ENCODE data around the gene ECM2. TPM values are rescaled to one million over a fixed set of nuclear protein-coding genes. Genes with fewer than 3 reads are reported as not detected.

The ECM2 gene
- polyA plus RNA-seq, 1 experiment = 1.9 TPM

DNA sequence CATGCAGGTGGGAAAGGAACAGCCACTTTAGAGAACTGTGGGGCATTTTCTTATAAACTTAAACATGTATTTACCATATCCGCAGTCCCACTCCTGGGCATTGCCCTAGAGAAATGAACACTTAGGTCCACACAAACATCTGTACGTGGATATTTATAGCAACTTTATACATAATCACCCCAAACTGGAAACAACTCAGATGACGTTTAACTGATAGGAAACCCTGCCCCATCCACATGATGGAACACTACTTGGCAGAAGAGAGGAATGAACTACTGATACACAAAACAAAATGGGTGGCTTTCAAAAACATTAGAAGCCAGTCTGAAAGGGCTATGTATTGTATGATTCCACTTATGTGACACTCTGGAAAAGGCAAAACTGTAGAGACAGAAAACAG lies 22.4 kb downstream of the ECM2 start:
- ChIA-PET CTCF (interaction anchor here (0.7 kb wide), 1 partner anchor 98 kb away, joined by 3 read pairs; no protein-coding TSS in a partner anchor), POLR2A (no interaction called here)
- DNase-seq (ENCODE audit: low read depth) = no peak
- TF ChIP-seq, protein P1, sequence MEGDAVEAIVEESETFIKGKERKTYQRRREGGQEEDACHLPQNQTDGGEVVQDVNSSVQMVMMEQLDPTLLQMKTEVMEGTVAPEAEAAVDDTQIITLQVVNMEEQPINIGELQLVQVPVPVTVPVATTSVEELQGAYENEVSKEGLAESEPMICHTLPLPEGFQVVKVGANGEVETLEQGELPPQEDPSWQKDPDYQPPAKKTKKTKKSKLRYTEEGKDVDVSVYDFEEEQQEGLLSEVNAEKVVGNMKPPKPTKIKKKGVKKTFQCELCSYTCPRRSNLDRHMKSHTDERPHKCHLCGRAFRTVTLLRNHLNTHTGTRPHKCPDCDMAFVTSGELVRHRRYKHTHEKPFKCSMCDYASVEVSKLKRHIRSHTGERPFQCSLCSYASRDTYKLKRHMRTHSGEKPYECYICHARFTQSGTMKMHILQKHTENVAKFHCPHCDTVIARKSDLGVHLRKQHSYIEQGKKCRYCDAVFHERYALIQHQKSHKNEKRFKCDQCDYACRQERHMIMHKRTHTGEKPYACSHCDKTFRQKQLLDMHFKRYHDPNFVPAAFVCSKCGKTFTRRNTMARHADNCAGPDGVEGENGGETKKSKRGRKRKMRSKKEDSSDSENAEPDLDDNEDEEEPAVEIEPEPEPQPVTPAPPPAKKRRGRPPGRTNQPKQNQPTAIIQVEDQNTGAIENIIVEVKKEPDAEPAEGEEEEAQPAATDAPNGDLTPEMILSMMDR (IDR thresholded peaks at IDR 0.05; ENCODE audit: insufficient read depth, low read depth, low read length) = no peak
- Histone ChIP-seq H3K4me3 (ENCODE audit: low read depth, low read length) (no peak overlapping the region), H3K36me3 (ENCODE audit: control insufficient read depth, insufficient read depth, low read length) (no peaks in the 10 kb centered on the region), H3K27me3 (ENCODE audit: control insufficient read depth, insufficient read depth, low read length) (no peaks in the 10 kb centered on the region)

DNA sequence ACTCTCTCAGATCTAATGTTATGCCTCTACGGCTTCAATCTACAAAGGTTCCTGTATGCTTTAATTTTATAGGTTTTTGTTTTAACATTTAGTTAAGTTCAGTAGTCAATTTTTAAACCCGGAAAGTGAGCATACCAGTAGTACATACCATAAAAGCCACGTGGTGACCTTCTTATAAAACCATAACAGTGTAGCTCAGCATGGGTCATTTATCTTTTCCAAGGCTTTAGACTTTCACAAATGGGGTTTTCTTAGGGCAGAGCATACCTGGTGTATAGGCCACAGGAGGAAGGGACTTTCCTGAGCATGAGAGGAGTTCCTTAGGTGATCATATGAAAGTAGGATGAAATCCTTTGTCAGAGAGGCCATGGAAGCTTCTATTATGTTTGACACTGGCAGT lies 23.2 kb downstream of the ECM2 start:
- no peak for DNase-seq (ENCODE audit: low read depth)
- CTCF ChIA-PET = no interaction called here
- no peak overlapping the region for H3K4me3 ChIP-seq (ENCODE audit: low read depth, low read length)
- no peaks in the 10 kb centered on the region for H3K27me3 ChIP-seq (ENCODE audit: control insufficient read depth, insufficient read depth, low read length)
- TF ChIP-seq, protein P1 (IDR thresholded peaks at IDR 0.05; ENCODE audit: insufficient read depth, low read depth, low read length) = no peak
- POLR2A ChIA-PET = no interaction called here
- H3K36me3 ChIP-seq (ENCODE audit: control insufficient read depth, insufficient read depth, low read length) = no peaks in the 10 kb centered on the region

DNA sequence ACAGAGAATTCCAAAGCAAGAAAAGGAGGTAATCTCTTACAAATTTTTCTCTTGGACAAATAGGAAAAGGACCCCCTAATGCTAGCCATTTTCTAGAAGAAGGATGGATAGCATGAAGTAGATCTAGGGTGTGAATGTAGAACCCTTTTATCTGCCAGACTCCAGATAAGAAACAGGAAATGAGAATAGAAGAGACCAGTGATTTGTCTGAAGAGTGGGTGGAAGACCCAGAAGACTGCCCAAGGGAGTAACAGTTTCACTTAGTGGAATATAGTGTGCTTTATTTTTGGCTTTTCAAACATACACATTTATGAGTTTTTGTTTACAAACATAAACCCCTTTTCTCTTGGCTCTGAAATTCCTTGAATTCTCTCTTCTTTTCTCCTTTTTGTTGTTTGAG lies 25.0 kb downstream of the ECM2 start:
- H3K27me3 ChIP-seq (ENCODE audit: control insufficient read depth, insufficient read depth, low read length) = no peaks in the 10 kb centered on the region
- POLR2A ChIA-PET = no interaction called here
- TF ChIP-seq, protein P1 (IDR thresholded peaks at IDR 0.05; ENCODE audit: insufficient read depth, low read depth, low read length) = no peak
- H3K4me3 ChIP-seq (ENCODE audit: low read depth, low read length) = no peak overlapping the region
- CTCF ChIA-PET = no interaction called here
- no peak for DNase-seq (ENCODE audit: low read depth)
- no peaks in the 10 kb centered on the region for H3K36me3 ChIP-seq (ENCODE audit: control insufficient read depth, insufficient read depth, low read length)

GRCh38 chr9:92509050-92509449 lies 26.7 kb downstream of the ECM2 start:
- H3K4me3 ChIP-seq (ENCODE audit: low read depth, low read length) = no peak overlapping the region
- no peak for DNase-seq (ENCODE audit: low read depth)
- TF ChIP-seq, protein P1 (IDR thresholded peaks at IDR 0.05; ENCODE audit: insufficient read depth, low read depth, low read length) = no peak
- CTCF ChIA-PET = interaction anchor here (1.1 kb wide), 1 partner anchor 166 kb away, joined by 3 read pairs; no protein-coding TSS in a partner anchor
- H3K27me3 ChIP-seq (ENCODE audit: control insufficient read depth, insufficient read depth, low read length) = no peaks in the 10 kb centered on the region
- POLR2A ChIA-PET = interaction anchor here (0.5 kb wide), 1 partner anchor 9 kb away, joined by 3 read pairs; no protein-coding TSS in a partner anchor
- H3K36me3 ChIP-seq (ENCODE audit: control insufficient read depth, insufficient read depth, low read length) = no peaks in the 10 kb centered on the region

DNA sequence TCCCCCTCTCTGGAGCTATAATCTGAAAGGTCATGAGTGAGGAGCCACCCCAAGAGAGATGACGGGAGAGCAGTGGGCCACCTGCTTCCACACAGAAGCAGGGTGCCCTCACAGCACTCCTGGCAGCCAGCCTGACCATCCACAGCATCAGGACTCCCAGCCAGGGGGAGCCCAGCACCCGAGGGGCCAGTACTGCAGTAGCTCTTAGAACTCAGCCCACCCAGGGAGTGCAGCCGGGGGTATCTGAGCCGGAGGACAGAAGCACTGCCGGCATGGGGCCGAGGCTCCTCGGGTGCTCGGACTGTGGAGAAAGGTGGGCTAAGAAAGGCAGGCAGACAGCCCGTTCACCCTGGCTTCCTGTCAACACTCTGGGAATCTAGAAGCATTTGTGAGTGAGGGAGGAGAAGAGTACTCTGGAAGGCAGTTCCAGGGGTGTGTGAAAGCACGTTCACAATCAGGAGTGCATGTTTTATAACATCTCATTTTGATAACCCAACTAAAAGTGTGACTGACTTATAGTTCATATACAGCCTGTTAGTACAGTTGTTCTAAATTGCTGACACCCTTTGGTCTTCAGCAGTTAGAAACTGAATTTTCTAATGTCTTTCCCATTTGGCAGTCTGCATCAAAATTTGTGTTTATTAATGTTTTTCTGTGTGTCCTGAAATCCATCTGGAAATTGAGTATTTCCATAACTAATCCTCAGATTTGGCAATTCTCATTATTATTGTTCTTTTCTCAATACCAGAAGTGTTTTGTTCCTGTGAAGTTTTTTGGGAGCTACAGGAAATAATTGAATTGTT lies 27.6 kb downstream of the ECM2 start:
- H3K4me3 ChIP-seq (ENCODE audit: low read depth, low read length) = no peak overlapping the region
- no peaks in the 10 kb centered on the region for H3K27me3 ChIP-seq (ENCODE audit: control insufficient read depth, insufficient read depth, low read length)
- DNase-seq (ENCODE audit: low read depth) = no peak
- TF ChIP-seq, protein P1 (IDR thresholded peaks at IDR 0.05; ENCODE audit: insufficient read depth, low read depth, low read length) = no peak
- ChIA-PET CTCF (interaction anchor here (0.8 to 1.1 kb wide), 2 partner anchors 20 to 165 kb away, joined by 3 read pairs; no protein-coding TSS in a partner anchor), POLR2A (no interaction called here)
- H3K36me3 ChIP-seq (ENCODE audit: control insufficient read depth, insufficient read depth, low read length) = no peaks in the 10 kb centered on the region

Measured in BJ (cell line).